Astrocyte of the spinal cord (primary cell): ENCODE measurements around the gene TMEM88.

Source experiments
- DNase-seq: peaks from one replicate; pipeline ENCODE4 v3.0.0; 2011; ENCODE audit warnings: low read depth, low spot score
- H3K4me3 ChIP-seq: 2 replicates; pipeline ENCODE4 v1.5.1; 2011; ENCODE audit warnings: low read depth, mild to moderate bottlenecking, low read length, moderate library complexity
- CTCF ChIP-seq: IDR thresholded peaks from 2 replicates; pipeline ENCODE4 v1.5.1; 2012; ENCODE audit warnings: low read depth, mild to moderate bottlenecking, low read length, inconsistent platforms
- in situ Hi-C: cut with HindIII; loops from 2 replicates; pipeline ENCODE4 v1.10.0; 2017; ENCODE audit warnings: low sequenced_read_pairs

TMEM88 gene

GRCh38 chr17:7839876-7840261, 15.0 kb upstream of the TMEM88 start:
- TF ChIP-seq CTCF: no peak
- H3K4me3 ChIP-seq: no peak overlapping the region
- in situ Hi-C loops: no loop called here
- peak; percentile 23 for DNase-seq

GRCh38 chr17:7840441-7840840, 14.4 kb upstream of the TMEM88 start:
- DNase-seq: no peak
- no peak for TF ChIP-seq CTCF
- no peak overlapping the region for H3K4me3 ChIP-seq
- in situ Hi-C loops: no loop called here

- no peak for TF ChIP-seq CTCF
- in situ Hi-C loops: no loop called here
- DNase-seq: no peak
- no peak overlapping the region for H3K4me3 ChIP-seq
These were observed 14.0 kb upstream of the TMEM88 start for GRCh38 chr17:7840875-7841274.

GRCh38 chr17:7841396-7841914, 13.4 kb upstream of the TMEM88 start:
- H3K4me3 ChIP-seq: peak overlapping the region; percentile 59
- in situ Hi-C loops: no loop called here
- peak; percentile 9 for TF ChIP-seq CTCF
- peak; percentile 95 for DNase-seq

GRCh38 chr17:7841915-7842379, 12.9 kb upstream of the TMEM88 start:
- peak; percentile 90 for DNase-seq
- TF ChIP-seq CTCF: no peak
- in situ Hi-C loops: no loop called here
- peak overlapping the region; percentile 59 for H3K4me3 ChIP-seq

- in situ Hi-C loops: no loop called here
- peak; percentile 95 for DNase-seq
- TF ChIP-seq CTCF: no peak
- H3K4me3 ChIP-seq: peak overlapping the region; percentile 59
These were observed 12.2 kb upstream of the TMEM88 start for GRCh38 chr17:7842380-7843256.
